Cardiac muscle cell (in vitro differentiated cells and primary cell): ENCODE measurements around the gene PHF20. TPM values are rescaled to one million over a fixed set of nuclear protein-coding genes. Genes with fewer than 3 reads are reported as not detected.
"Not testable (repeated sequence)": the region's sequence is repeated elsewhere in the genome, so short reads cannot be mapped to it uniquely, and the experiment has no call there.

Experiments
- DNase-seq, 2 donors: peaks; one replicate each; pipeline versions ENCODE4 v3.0.0 to v3.0.0-alpha.2; 2010 to 2017; ENCODE audit warnings: low read depth in 1 of 2, low spot score in 1 of 2
- H3K27ac ChIP-seq: fragments of 200-600 bp; sonication (generic); 2 replicates; pipeline ENCODE4 v1.5.1; 2016
- H3K27me3 ChIP-seq: fragments of 200-600 bp; sonication (generic); 2 replicates; pipeline ENCODE4 v1.6.0; 2016; ENCODE audit warnings: control low read depth
- H3K36me3 ChIP-seq: fragments of 200-600 bp; sonication (generic); 2 replicates; pipeline ENCODE4 v1.5.1; 2016; ENCODE audit warnings: control low read depth
- H3K4me1 ChIP-seq: fragments of 200-600 bp; sonication (generic); 2 replicates; pipeline ENCODE4 v1.8.1; 2017; ENCODE audit warnings: low read depth, mild to moderate bottlenecking, mixed run types
- H3K4me3 ChIP-seq: fragments of 200-600 bp; sonication (generic); 2 replicates; pipeline ENCODE4 v1.5.1; 2016; ENCODE audit warnings: mild to moderate bottlenecking
- H3K9me3 ChIP-seq: fragments of 200-600 bp; sonication (generic); 2 replicates; pipeline ENCODE4 v1.5.1; 2017; ENCODE audit warnings: low read depth, mild to moderate bottlenecking, control low read depth
- CTCF ChIP-seq: IDR thresholded peaks from 2 replicates; pipeline ENCODE4 v1.5.1; 2012; ENCODE audit warnings: low read depth, mild to moderate bottlenecking, low read length
- polyA plus RNA-seq: library from polyadenylated mRNA; unstranded; fragments of >200 nt; fragmentation: Nextera tagmentation; extraction: Ambion mirVana; gene quantifications from 2 replicates; pipeline ENCODE4 v1.2.1, GENCODE V29; 2016
- total RNA-seq: library from RNA; depleted of rRNA; stranded (reverse); fragments of >200 nt; gene quantifications from 2 replicates; pipeline ENCODE4 v1.2.3, GENCODE V29; 2016

Gene PHF20
- total and polyA plus RNA-seq, 2 experiments from 2014 or later = 42.0 to 49.6 TPM

- Histone ChIP-seq H3K4me1 (no peaks in the 10 kb centered on the region), H3K9me3 (no peaks in the 10 kb centered on the region), H3K27ac (no peak overlapping the region), H3K36me3 (no peaks in the 10 kb centered on the region), H3K27me3 (peaks cover 3% of the 10 kb centered on the region), H3K4me3 (no peak overlapping the region)
- TF ChIP-seq CTCF = no peak
- DNase-seq = no peak
These were observed 214.0 kb downstream of the PHF20 start for GRCh38 chr20:35985806-35986205.

GRCh38 chr20:35988910-35989463, 217.2 kb downstream of the PHF20 start:
- TF ChIP-seq CTCF = no peak
- no peaks in the 10 kb centered on the region for H3K4me1 ChIP-seq
- H3K27me3 ChIP-seq = peaks cover 3% of the 10 kb centered on the region
- H3K9me3 ChIP-seq = no peaks in the 10 kb centered on the region
- no peak overlapping the region for H3K27ac ChIP-seq
- peak in 1 of 2 donors; percentile 44 for DNase-seq
- no peaks in the 10 kb centered on the region for H3K36me3 ChIP-seq
- H3K4me3 ChIP-seq = no peak overlapping the region

GRCh38 chr20:35991142-35991771, 219.4 kb downstream of the PHF20 start:
- peak; percentile 65 for TF ChIP-seq CTCF

GRCh38 chr20:35992713-35993335, 221.0 kb downstream of the PHF20 start:
- no peaks in the 10 kb centered on the region for H3K9me3 ChIP-seq
- peak; percentile 88 for TF ChIP-seq CTCF
- DNase-seq = peak; percentile 72 to 76
- peaks cover 11% of the 10 kb centered on the region for H3K4me1 ChIP-seq
- H3K4me3 ChIP-seq = no peak overlapping the region
- H3K27ac ChIP-seq = no peak overlapping the region
- no peaks in the 10 kb centered on the region for H3K36me3 ChIP-seq
- H3K27me3 ChIP-seq = peaks cover 3% of the 10 kb centered on the region

More at GRCh38 chr20:35991142-35991771, 219.4 kb downstream of the PHF20 start:
- Histone ChIP-seq H3K9me3 (no peaks in the 10 kb centered on the region), H3K27ac (no peak overlapping the region), H3K4me3 (no peak overlapping the region), H3K36me3 (no peaks in the 10 kb centered on the region), H3K4me1 (peaks cover 4% of the 10 kb centered on the region), H3K27me3 (peaks cover 3% of the 10 kb centered on the region)
- peak; percentile 48 to 54 for DNase-seq

GRCh38 chr20:35994994-35995453, 223.2 kb downstream of the PHF20 start:
- H3K27ac ChIP-seq = no peak overlapping the region
- DNase-seq = peak; percentile 89 to 93
- H3K27me3 ChIP-seq = no peaks in the 10 kb centered on the region
- no peaks in the 10 kb centered on the region for H3K9me3 ChIP-seq
- no peaks in the 10 kb centered on the region for H3K36me3 ChIP-seq
- H3K4me1 ChIP-seq = peaks cover 11% of the 10 kb centered on the region
- TF ChIP-seq CTCF = peak; percentile 98
- no peak overlapping the region for H3K4me3 ChIP-seq

- H3K4me3 ChIP-seq, H3K36me3 ChIP-seq, H3K27ac ChIP-seq, H3K9me3 ChIP-seq, DNase-seq, H3K27me3 ChIP-seq: not testable (repeated sequence)
- H3K4me1 ChIP-seq = peaks cover 11% of the 10 kb centered on the region
These were observed 224.7 kb downstream of the PHF20 start for GRCh38 chr20:35996492-35996891.
